NCI-H2196 (cell line): ENCODE data around the gene CTF1.
"Not testable (repeated sequence)": the region's sequence is repeated elsewhere in the genome, so short reads cannot be mapped to it uniquely, and the experiment has no call there.

ENCODE experiments used
- DNase-seq: peaks from one replicate; lab custom pipeline; 2025; ENCODE audit not compliant: unreplicated experiment; lab: John Stamatoyannopoulos, UW

CTF1 gene

GRCh38 chr16:30929167-30929566 is 32.8 kb downstream of the CTF1 start:
- no peak for DNase-seq

DNA sequence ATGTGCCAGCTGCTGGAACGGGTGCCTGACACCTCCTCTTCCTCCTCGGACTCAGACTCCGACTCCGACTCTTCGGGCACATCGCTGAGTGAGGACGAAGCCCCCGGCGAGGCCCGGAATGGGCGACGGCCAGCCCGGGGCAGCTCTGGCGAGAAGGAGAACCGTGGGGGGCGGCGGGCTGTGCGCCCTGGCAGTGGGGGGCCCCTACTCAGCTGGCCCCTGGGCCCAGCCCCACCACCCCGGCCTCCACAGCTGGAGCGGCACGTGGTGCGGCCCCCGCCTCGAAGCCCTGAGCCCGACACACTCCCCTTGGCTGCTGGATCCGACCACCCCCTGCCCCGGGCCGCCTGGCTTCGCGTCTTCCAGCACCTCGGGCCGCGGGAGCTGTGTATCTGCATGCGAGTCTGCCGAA is 33.8 kb downstream of the CTF1 start:
- no peak for DNase-seq

DNA sequence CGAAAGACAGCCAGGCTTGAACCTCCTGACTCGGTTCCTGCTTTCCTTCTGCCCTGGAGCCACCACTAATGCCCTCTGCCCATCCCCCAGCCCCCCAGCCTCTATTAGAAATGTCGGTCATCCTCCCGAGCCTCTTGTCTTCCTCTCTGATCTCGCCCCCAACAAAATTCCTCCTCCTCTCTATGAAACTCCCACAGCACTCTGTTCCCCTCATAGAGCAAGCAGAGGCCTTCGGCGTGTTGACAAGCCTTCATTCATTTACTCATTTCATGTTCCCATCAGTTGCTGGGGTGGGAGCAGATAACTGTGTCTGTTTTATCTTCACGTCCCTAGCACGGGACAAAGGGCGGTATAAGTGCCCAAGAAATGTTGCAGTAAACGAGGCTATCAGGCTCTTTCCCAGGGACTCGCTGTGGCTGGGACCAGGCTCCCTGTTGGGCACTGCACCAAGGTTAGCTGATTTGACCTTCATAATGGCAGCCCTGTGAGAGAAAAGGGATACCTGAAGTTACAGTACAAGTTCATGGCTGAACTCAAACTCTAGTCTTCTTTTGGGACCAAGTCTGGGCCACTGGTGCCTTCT is 34.7 kb downstream of the CTF1 start:
- DNase-seq = no peak

DNA sequence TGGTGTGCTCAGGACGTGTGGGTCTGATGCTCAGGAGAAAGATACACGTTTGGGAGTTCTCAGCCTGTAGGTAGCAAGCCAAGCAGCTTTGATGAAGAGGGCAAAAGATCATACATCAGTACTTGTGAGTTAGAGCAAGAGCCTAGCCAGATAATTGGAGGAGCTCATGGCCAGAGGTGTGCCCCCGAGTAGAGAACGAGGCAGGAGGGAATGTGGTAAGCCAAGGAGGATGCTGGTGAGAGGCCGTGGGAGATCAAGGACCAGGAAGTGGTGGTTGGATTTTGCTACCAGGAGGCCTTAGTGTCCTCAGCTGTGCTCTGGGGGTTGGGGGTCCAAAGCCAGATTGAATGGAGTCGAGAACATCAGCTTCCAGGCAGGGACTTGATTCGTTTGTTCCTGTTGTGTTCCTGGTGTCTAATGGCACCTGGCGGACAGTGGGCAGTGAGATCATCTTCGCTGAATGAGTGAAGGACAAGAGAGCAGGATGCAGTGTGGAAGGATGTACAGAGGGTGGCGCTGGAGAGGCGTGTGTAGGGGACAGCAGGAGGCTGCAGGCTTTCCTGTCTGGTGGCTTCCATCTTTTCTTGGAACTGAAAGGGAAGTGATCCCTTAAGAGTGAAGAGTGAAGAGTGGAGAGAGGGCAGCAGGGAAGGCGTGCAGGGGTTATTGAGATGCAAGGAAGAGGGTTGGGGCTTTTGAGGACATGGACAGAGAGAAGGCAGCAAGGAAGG is 38.6 kb downstream of the CTF1 start:
- DNase-seq = peak; percentile 69

- no peak for DNase-seq
These were observed 41.3 kb downstream of the CTF1 start for GRCh38 chr16:30937692-30938091.

- not testable (repeated sequence) for DNase-seq
These were observed 43.2 kb downstream of the CTF1 start for GRCh38 chr16:30939571-30939970.

DNA sequence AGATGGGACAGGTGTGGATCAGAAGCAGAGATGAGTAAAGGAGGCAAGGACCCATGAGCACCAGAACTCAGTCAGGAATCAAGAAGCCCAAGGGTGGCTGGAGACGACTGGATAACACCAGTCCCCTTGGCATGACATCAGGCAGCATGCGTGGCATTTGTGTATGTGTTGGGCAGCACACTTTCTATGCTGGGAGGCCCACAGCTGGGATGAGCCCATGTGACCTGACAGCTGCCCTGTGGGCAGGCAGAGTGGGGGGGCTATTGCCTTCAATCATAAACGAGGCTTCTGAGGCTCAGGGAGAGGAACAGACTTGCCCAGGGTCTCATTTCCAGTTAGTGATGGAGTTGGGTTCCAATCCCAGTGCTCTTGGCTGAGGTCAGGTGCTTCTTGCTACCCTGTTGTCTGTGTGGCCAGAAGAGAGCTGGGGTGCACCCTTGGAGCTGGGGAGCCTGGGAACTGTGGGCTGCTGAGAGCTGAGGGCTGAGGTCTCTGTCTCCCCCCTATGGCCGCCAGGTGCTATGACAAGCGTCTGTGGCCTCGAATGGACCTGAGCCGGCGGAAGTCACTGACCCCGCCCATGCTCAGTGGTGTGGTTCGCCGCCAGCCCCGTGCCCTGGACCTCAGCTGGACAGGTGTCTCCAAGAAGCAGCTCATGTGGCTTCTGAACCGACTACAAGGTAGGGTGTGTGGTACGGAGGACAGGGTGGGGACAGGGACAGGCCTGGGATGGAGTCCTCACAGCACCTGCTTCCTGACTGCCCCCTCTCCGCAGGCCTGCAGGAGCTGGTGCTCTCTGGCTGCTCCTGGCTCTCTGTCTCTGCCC is 45.4 kb downstream of the CTF1 start:
- peak; percentile 86 for DNase-seq

DNA sequence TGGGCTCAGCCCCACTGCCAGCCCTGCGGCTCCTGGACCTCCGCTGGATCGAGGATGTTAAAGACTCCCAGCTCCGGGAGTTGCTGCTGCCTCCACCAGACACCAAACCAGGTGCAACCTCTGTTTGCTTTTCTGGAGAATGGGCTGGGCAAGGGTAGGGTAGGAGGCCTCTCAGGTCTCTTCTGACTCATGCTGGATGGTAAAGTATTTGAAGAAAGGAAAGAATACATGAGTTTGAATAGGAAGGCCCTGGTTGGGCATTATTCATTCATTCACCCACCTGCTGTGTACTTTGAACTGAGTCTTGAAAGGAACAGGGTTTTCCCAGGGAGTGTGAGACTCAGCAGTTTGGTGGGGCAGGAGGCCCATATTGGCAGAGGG is 46.0 kb downstream of the CTF1 start:
- DNase-seq = no peak

GRCh38 chr16:30944352-30944751 is 47.9 kb downstream of the CTF1 start:
- DNase-seq = no peak

- DNase-seq = no peak
These were observed 50.5 kb downstream of the CTF1 start for GRCh38 chr16:30946671-30947540.

DNA sequence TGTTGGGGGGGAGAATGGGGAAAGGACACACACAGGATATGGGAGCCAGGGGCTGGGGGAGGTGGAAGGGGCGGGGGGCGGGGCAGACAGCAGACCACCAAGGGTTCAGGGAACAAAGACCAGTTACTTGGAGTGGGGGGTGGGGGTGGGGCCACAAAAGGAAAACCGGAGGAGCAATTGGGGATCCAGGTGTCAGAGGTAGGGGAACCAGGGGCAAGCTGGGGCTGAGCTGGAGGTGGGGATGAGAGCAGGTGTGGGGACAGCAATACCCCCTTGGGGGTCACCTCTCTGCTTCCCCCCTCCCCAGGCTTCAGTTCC is 51.1 kb downstream of the CTF1 start:
- no peak for DNase-seq

DNA sequence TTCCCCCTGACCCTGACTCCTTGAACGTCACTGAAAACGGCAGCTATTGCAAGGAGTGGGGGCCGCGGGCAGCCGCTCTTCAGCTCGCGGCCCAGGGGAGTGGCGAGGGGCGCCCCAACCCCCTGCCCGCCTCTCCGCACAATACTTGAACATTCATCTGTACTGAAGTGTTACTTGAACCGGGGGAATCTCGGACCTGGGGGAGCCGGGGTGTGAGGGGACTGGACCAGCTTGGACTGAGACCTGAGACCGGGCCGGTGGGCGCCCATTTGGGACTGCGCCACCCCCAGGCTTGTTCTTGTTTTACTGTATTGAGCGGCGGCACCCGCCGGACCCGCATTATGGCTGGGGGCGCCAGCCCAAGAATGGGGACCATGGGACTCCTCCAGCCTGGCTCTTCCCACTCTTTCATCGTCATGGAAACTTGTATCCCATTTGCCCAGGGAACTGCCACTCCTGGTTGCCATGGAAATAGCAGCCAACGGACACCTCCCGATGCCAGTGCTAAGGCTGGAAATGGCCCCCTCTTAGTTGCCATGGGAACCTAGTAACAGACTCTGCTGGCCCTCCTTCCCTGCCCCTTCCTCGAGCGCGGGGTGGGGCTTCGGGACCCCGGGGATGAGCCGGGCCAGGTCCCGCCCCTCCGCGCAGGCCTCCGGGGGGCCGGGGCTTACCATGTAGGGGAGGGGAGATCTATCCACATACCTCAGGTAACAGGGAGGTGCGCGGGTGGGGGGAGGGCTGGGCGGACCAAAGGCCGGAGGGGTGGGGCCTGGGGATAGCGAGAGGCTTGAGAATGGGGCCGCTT is 51.6 kb downstream of the CTF1 start:
- DNase-seq = peak; percentile 98

DNA sequence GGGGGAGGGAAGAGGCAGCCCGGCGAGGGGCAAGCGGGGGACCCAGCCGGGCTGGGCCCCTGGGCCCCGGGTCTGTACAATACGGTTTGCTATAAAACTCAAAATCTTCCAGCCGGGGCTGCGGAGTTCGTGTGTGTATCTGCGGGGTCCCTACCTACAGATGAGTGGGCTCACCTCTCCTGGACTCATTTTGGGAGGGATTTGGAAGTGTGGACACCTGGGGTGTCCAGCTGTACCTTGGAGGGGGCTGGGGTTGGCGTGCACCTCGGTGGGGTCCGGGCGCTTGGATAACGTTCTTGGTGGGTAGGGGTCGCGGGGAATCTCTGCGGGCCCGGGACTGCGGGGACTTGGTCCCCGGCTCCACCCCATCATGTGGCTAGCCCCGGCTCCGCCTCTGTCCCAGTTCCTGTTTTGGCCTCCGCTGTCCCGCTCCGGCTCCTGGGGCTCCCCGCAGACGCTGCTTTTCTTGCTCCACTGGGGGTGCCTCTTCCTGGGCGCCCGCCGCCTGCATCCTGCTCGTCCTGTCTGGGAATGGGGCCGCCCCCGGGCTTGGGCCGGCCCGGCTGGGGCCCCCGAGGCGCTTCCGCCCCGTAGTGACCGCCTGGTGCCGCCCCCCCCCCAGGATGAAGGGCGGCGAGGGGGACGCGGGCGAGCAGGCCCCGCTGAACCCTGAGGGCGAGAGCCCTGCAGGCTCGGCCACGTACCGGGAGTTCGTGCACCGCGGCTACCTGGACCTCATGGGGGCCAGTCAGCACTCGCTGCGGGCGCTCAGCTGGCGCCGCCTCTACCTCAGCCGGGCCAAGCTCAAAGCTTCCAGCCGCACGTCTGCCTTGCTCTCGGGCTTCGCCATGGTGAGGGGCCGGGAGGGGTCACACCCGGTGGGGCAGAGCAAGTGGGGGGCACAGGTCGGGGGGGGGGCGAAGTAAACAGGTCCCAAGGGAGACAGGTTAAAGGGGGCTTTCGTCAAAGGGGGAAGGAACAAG is 52.5 kb downstream of the CTF1 start, which contains the start of gene ORAI3:
Gene ORAI3 (plus strand): TSS at position 402 of the 983 bp plus-strand sequence. CDS start 222 bp downstream, at position 624.
- DNase-seq = peak; percentile 29

DNA sequence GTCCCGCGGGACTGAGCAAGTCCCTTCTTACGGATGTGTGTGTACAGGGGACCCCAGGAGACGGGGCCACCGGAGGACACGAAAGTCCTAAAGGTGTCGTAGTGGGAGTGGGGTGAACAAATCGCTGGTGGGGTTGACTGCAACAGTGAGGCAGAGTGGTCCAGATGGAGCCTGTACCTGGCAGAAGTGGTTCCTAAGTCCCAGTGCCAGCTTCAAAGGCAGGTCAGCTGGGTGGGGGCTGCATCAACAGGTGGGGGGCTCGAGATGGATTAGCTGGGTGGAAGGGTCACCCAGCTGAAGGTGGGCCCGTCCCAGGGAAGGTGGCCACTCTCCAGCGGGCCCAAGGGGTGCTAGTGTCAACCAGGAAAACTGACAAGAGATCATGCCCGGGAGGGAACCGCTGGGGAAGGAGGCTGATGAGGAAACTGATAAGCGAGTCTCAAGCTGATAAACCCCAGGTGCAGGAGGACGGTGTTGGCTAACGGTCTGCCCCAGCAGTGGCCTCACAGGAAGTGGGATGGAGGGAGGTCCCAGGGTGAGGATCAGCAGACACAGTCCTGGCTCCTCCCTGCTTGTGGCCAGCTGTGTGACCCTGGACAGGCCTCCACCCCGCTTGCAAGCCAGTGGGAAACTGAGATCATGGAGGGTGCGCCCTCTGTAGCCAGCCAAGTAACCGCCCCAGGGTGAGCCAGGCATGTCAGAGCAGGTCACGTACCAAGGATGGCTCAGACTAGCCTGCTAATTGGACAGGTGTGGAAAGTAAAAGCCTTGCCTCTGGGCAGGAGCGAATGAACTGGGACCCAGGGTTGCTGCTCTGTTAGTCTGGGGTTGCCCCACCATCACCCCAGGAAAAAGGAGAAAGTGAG is 53.5 kb downstream of the CTF1 start:
- peak; percentile 93 for DNase-seq

GRCh38 chr16:30950516-30951065 is 54.2 kb downstream of the CTF1 start:
- DNase-seq = no peak

DNA sequence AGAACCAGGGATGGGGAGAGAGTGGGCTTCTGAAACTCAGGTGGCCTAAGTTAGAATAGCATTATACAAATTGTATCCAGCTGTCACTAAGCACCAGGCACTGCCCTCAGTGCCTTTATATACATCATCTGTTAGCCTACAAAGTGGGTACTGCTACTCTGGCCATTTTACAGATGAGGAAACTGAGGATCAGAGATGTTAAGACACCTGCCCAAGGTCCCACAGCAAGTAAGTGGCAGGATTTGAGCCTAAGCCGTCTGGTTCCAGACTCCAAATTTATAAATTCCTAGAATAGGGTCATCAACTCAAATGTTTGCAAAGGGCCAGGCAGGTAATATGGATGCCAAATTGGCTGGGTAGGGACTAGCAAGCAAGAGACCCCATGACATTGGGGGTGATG is 54.8 kb downstream of the CTF1 start:
- no peak for DNase-seq

- no peak for DNase-seq
These were observed 55.3 kb downstream of the CTF1 start for GRCh38 chr16:30951750-30952149.

GRCh38 chr16:30953111-30953510 is 56.7 kb downstream of the CTF1 start:
- DNase-seq = no peak
